ENCODE results near the gene TMEM59L. TPM values are rescaled to one million over a fixed set of nuclear protein-coding genes. Genes with fewer than 3 reads are reported as not detected.

TMEM59L gene
- total and polyA plus RNA-seq, 2 of the 13 experiments (the other 11 are each of a cell fraction or from before 2014, with no cell fraction given) = 0.97 to 5.5 TPM

GRCh38 chr19:18607226-18608101 lies 5.2 kb upstream of the TMEM59L start (continued):
- TF ChIP-seq SP2 (CRISPR knock-in tag; IDR thresholded peaks at IDR 0.05) = no peak
- TF ChIP-seq, protein P1, sequence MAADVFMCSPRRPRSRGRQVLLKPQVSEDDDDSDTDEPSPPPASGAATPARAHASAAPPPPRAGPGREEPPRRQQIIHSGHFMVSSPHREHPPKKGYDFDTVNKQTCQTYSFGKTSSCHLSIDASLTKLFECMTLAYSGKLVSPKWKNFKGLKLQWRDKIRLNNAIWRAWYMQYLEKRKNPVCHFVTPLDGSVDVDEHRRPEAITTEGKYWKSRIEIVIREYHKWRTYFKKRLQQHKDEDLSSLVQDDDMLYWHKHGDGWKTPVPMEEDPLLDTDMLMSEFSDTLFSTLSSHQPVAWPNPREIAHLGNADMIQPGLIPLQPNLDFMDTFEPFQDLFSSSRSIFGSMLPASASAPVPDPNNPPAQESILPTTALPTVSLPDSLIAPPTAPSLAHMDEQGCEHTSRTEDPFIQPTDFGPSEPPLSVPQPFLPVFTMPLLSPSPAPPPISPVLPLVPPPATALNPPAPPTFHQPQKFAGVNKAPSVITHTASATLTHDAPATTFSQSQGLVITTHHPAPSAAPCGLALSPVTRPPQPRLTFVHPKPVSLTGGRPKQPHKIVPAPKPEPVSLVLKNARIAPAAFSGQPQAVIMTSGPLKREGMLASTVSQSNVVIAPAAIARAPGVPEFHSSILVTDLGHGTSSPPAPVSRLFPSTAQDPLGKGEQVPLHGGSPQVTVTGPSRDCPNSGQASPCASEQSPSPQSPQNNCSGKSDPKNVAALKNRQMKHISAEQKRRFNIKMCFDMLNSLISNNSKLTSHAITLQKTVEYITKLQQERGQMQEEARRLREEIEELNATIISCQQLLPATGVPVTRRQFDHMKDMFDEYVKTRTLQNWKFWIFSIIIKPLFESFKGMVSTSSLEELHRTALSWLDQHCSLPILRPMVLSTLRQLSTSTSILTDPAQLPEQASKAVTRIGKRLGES (CRISPR knock-in tag; IDR thresholded peaks at IDR 0.05; ENCODE audit: borderline replicate concordance) = no peak
- TF ChIP-seq CHD4 (IDR thresholded peaks at IDR 0.05; ENCODE audit: borderline replicate concordance, low read length) = no peak
- no peak for TF ChIP-seq KLF16 (CRISPR knock-in tag; IDR thresholded peaks at IDR 0.05)
- no peak for TF ChIP-seq IRX3 (CRISPR knock-in tag; IDR thresholded peaks at IDR 0.05; ENCODE audit: borderline replicate concordance, low read depth)
- no peak for TF ChIP-seq HNRNPH1 (optimal IDR thresholded peaks at IDR 0.05; ENCODE audit: low read depth, low read length)
- TF ChIP-seq CAMTA2 (CRISPR knock-in tag; IDR thresholded peaks at IDR 0.05; ENCODE audit: borderline replicate concordance) = no peak
- TF ChIP-seq ZNF207 (IDR thresholded peaks at IDR 0.05; ENCODE audit: borderline replicate concordance) = no peak
- no peak for TF ChIP-seq CSRNP1 (CRISPR knock-in tag; IDR thresholded peaks at IDR 0.05)
- no peak for TF ChIP-seq RXRA (CRISPR knock-in tag; IDR thresholded peaks at IDR 0.05)
- TF ChIP-seq ZNF460 (CRISPR knock-in tag; IDR thresholded peaks at IDR 0.05; ENCODE audit: borderline replicate concordance) = no peak
- peak; percentile 23; the same call in 1 of the 2 replicates for TF ChIP-seq ZNF747 (CRISPR knock-in tag; IDR thresholded peaks at IDR 0.05; ENCODE audit: borderline replicate concordance)
- TF ChIP-seq NFYB (CRISPR knock-in tag; IDR thresholded peaks at IDR 0.05) = no peak
- peak; percentile 41; the same call in 1 of the 2 replicates for TF ChIP-seq HIVEP1 (CRISPR knock-in tag; IDR thresholded peaks at IDR 0.05)
- TF ChIP-seq TCF7L2 (IDR thresholded peaks at IDR 0.05; ENCODE audit: low read depth, low read length) = no peak
- no peak for TF ChIP-seq MXI1 (IDR thresholded peaks at IDR 0.05; ENCODE audit: borderline replicate concordance, low read depth, low read length)
- TF ChIP-seq ZFP62 (CRISPR knock-in tag; IDR thresholded peaks at IDR 0.05) = no peak
- TF ChIP-seq, protein P2, sequence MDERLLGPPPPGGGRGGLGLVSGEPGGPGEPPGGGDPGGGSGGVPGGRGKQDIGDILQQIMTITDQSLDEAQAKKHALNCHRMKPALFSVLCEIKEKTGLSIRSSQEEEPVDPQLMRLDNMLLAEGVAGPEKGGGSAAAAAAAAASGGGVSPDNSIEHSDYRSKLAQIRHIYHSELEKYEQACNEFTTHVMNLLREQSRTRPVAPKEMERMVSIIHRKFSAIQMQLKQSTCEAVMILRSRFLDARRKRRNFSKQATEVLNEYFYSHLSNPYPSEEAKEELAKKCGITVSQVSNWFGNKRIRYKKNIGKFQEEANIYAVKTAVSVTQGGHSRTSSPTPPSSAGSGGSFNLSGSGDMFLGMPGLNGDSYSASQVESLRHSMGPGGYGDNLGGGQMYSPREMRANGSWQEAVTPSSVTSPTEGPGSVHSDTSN (CRISPR knock-in tag; IDR thresholded peaks at IDR 0.05) = no peak
- TF ChIP-seq, protein P3, sequence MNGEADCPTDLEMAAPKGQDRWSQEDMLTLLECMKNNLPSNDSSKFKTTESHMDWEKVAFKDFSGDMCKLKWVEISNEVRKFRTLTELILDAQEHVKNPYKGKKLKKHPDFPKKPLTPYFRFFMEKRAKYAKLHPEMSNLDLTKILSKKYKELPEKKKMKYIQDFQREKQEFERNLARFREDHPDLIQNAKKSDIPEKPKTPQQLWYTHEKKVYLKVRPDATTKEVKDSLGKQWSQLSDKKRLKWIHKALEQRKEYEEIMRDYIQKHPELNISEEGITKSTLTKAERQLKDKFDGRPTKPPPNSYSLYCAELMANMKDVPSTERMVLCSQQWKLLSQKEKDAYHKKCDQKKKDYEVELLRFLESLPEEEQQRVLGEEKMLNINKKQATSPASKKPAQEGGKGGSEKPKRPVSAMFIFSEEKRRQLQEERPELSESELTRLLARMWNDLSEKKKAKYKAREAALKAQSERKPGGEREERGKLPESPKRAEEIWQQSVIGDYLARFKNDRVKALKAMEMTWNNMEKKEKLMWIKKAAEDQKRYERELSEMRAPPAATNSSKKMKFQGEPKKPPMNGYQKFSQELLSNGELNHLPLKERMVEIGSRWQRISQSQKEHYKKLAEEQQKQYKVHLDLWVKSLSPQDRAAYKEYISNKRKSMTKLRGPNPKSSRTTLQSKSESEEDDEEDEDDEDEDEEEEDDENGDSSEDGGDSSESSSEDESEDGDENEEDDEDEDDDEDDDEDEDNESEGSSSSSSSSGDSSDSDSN (CRISPR knock-in tag; IDR thresholded peaks at IDR 0.05) = no peak
- TF ChIP-seq U2AF1 (optimal IDR thresholded peaks at IDR 0.05; ENCODE audit: low read depth, low read length) = no peak
- TF ChIP-seq ZNF563 (CRISPR knock-in tag; IDR thresholded peaks at IDR 0.05) = no peak
- no peak for TF ChIP-seq ZNF20 (CRISPR knock-in tag; IDR thresholded peaks at IDR 0.05)
